Lower lobe of right lung (tissue), 2 donors: ENCODE data around the gene REPS1. TPM values are rescaled to one million over a fixed set of nuclear protein-coding genes. Genes with fewer than 3 reads are reported as not detected.

Source experiments
- ATAC-seq, 2 donors: fragments of 200-7000 bp; cut with Tn5 transposase; one replicate each; pipeline ENCODE4 v1.9.1; 2020 to 2022; ENCODE audit warnings: mild to moderate bottlenecking in 2 of 2, moderate library complexity in 2 of 2
- DNase-seq: peaks from one replicate; pipeline ENCODE4 v3.0.0-alpha.2; 2020
- H3K27ac ChIP-seq: fragments of 200-600 bp; one replicate; pipeline ENCODE4 v1.8.0; 2022
- H3K27me3 ChIP-seq: fragments of 200-600 bp; one replicate; pipeline ENCODE4 v1.8.0; 2022; ENCODE audit warnings: low read depth
- H3K36me3 ChIP-seq: fragments of 200-600 bp; one replicate; pipeline ENCODE4 v1.8.0; 2022; ENCODE audit warnings: mild to moderate bottlenecking
- H3K4me1 ChIP-seq: fragments of 200-600 bp; one replicate; pipeline ENCODE4 v1.8.0; 2022
- H3K4me3 ChIP-seq: fragments of 200-600 bp; one replicate; pipeline ENCODE4 v1.8.0; 2022; ENCODE audit warnings: mild to moderate bottlenecking
- H3K9me3 ChIP-seq: fragments of 200-600 bp; one replicate; pipeline ENCODE4 v1.8.0; 2022
- intact Hi-C: fragments of 100-400 bp; cut with DNase I; formaldehyde crosslinking; loops from one replicate; pipeline ENCODE4 v1.11.0; 2022
- long read RNA-seq: library from polyadenylated mRNA; unstranded; transcript quantifications from one replicate; pipeline ENCODE4 v2.0.0, GENCODE V29; 2021
- total RNA-seq: library from RNA; stranded (reverse); fragmentation: NEBNext Ultra II Directional; extraction: Animal tissue kit (Norgen Biotek cat#: 25700); gene quantifications from one replicate; pipeline ENCODE4 v1.2.1, GENCODE V29; 2021
- TF ChIP-seq, protein P1 (sequence below): fragments of 200-600 bp; IDR thresholded peaks from one replicate; pipeline ENCODE4 v1.8.0; 2022; ENCODE audit warnings: antibody characterized with exemption, mild to moderate bottlenecking
- donor health status: DM: no; HTN: yes; CAD: no; lungs with severe emphysema.

REPS1 gene, protein sequence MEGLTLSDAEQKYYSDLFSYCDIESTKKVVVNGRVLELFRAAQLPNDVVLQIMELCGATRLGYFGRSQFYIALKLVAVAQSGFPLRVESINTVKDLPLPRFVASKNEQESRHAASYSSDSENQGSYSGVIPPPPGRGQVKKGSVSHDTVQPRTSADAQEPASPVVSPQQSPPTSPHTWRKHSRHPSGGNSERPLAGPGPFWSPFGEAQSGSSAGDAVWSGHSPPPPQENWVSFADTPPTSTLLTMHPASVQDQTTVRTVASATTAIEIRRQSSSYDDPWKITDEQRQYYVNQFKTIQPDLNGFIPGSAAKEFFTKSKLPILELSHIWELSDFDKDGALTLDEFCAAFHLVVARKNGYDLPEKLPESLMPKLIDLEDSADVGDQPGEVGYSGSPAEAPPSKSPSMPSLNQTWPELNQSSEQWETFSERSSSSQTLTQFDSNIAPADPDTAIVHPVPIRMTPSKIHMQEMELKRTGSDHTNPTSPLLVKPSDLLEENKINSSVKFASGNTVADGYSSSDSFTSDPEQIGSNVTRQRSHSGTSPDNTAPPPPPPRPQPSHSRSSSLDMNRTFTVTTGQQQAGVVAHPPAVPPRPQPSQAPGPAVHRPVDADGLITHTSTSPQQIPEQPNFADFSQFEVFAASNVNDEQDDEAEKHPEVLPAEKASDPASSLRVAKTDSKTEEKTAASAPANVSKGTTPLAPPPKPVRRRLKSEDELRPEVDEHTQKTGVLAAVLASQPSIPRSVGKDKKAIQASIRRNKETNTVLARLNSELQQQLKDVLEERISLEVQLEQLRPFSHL
- 39.1 TPM for total RNA-seq
- long read RNA-seq, full-length matches to known transcripts = 24 of 52 reads
- long read RNA-seq, partial matches to known transcripts = 15 of 52 reads
- long read RNA-seq, other reads (novel, unspliced or antisense) = 13 of 52 reads

DNA sequence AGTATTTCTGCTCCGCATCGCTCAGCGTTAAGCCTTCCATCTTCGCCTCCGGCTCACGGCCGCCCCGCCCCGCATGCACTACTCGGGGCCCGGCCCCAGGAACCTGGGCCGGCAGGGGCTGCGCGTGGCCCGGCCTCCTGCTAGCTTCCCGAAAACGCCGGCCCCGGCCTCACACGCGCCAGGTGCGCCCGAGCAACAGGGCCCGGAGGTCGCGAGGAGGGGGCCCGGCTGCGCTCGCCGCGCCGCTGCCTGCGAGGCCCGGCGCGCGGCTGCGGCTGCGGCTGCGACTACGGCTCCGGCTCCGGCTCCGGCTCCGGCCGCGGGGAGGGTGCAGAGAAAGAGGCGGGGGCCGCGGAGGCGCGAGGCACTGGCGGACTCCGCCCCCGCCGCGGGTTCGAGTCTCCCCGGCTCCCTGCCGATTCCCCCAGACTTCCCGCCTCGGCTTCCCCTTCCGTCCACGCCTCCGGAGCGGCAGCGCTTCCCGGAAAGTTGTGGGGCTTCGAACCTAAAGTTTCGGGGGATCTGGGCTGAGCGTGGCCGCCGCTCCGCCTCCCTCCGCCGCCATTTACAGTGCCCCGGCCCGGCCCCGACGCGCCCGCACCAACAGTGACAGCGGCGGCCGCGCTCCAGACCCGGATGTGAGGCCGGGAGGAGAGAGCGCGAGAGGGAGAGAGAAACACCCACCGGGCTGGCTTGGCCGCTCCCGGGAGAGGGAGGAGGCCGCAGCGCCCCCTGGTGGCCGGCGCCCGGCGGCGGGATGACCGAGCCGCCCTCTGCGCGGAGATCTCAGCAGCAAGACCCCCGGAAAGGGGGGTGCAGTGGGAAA is at the start of gene REPS1:
TSS of gene REPS1 (minus strand) at position 611 of the 826 bp plus-strand sequence. CDS start at position 40, 571 bp downstream.
- H3K27me3 ChIP-seq = no peaks in the 10 kb centered on the region
- intact Hi-C loops = loop anchor here (10.0 kb wide), 1 partner anchor 173 kb away; no protein-coding TSS in a partner anchor
- DNase-seq (peak; percentile 94), ATAC-seq (peak; percentile 98 to 99)
- peak within 1 kb of the TSS; percentile 96 for H3K27ac ChIP-seq
- TF ChIP-seq, protein P1, sequence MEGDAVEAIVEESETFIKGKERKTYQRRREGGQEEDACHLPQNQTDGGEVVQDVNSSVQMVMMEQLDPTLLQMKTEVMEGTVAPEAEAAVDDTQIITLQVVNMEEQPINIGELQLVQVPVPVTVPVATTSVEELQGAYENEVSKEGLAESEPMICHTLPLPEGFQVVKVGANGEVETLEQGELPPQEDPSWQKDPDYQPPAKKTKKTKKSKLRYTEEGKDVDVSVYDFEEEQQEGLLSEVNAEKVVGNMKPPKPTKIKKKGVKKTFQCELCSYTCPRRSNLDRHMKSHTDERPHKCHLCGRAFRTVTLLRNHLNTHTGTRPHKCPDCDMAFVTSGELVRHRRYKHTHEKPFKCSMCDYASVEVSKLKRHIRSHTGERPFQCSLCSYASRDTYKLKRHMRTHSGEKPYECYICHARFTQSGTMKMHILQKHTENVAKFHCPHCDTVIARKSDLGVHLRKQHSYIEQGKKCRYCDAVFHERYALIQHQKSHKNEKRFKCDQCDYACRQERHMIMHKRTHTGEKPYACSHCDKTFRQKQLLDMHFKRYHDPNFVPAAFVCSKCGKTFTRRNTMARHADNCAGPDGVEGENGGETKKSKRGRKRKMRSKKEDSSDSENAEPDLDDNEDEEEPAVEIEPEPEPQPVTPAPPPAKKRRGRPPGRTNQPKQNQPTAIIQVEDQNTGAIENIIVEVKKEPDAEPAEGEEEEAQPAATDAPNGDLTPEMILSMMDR = peak; percentile 98
- peak within 1 kb of the TSS; percentile 91 for H3K4me3 ChIP-seq
- peaks cover 47% of the 10 kb centered on the region for H3K4me1 ChIP-seq
- no peaks in the 10 kb centered on the region for H3K9me3 ChIP-seq
- no peaks in the 10 kb centered on the region for H3K36me3 ChIP-seq

DNA sequence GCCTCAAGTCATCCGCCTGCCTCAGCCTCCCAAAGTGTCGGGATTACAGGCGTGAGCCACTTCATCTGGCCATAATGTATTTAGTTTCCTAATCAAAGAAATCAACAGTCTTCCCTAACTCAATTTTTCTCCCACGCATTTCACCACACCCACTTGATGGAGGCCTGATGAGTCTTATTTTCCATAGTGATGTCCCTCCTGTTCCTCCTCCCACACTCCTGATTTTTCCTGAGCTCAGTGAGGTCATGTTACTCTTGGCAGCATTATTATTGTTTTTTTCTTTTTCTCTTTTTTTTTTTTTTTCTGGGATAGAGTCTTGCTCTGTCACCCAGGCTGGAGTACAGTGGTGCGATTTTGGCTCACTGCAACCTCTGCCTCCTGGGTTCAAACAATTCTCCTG is 49.4 kb upstream of the REPS1 start:
- intact Hi-C loops = no loop called here
- Histone ChIP-seq H3K4me3 (no peak overlapping the region), H3K9me3 (no peaks in the 10 kb centered on the region), H3K4me1 (no peaks in the 10 kb centered on the region), H3K36me3 (peaks cover 47% of the 10 kb centered on the region), H3K27me3 (no peaks in the 10 kb centered on the region), H3K27ac (no peak overlapping the region)
- TF ChIP-seq, protein P1 = no peak
- DNase-seq (no peak), ATAC-seq (no peak)

DNA sequence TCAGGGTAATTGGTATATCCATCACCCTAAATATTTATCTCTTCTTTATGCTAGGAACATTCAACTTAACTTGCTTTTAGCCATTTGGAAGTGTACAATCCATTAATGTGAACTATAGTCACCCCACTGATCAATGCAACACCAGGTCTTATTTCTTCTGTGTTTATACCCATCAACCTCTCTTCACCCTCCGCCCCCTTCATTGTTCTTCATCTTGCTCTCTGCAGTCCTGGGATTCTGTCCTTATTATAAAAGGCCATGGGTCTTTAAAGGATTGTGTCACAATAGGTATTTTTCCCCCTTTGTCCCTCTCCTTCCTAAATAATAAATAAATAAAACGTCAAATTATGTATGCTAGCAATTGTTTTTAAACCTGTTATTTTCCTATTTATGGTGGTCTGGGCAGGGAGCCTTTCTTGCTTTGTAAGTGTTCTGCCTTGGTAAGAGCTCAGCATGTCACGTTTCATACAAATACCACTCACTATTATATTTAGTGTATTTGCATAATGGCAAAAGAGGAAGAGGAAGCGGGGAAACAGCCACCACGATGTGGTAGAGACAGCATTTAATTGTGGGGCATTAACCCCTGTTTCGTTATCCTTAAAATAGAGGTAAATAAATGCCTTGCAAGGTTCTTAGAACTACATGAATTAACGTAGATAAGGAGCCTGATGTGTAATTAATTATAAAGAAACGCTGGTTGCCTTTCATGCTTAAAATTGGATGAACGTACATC is 42.3 kb upstream of the REPS1 start:
- peak overlapping the region; percentile 87 for H3K27ac ChIP-seq
- intact Hi-C loops = no loop called here
- H3K4me1 ChIP-seq = peaks cover 26% of the 10 kb centered on the region
- H3K27me3 ChIP-seq = no peaks in the 10 kb centered on the region
- no peak for ATAC-seq
- TF ChIP-seq, protein P1 = no peak
- no peak for DNase-seq
- H3K4me3 ChIP-seq = peak overlapping the region; percentile 85
- H3K36me3 ChIP-seq = peaks cover 9% of the 10 kb centered on the region
- no peaks in the 10 kb centered on the region for H3K9me3 ChIP-seq

DNA sequence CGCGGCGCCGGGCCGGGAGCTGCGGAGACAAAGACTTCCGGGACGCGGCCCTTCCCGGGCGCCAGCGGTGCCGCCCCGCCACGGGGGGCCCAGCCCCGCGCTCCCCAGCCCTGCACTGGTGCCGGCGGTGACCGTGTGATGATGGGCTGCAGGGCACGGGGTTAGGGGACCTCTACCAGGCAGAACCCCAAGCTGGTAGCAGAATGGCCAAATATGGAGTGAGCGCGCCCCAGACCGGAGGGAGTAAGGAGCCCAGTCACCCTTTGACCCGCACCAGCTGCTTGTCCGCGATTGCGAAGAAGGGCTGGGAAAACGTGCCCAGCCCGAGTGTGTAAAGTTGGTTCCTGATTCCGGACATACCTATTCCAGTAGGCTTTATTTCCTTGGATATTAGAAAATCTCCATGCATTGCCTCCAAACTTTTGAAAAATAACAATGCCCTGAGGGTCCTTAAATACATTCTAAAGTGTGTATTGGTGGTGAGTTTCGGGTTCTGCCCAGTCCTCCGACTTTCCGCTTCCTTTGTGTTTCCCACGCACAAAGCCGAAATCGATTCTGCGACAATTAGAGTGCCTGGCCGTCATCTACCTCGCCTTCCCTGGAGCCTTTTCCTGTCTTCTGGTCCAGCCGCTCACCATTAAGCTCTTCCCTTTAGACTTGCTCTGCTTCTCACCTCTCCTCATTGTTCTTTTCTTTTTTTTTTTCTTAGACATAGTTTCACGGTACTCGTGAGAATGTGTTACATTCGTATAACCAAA is 41.6 kb upstream of the REPS1 start:
- TF ChIP-seq, protein P1 = no peak
- Histone ChIP-seq H3K4me1 (peaks cover 26% of the 10 kb centered on the region), H3K27ac (peak overlapping the region; percentile 87), H3K4me3 (peak overlapping the region; percentile 85), H3K27me3 (no peaks in the 10 kb centered on the region), H3K9me3 (no peaks in the 10 kb centered on the region), H3K36me3 (peaks cover 9% of the 10 kb centered on the region)
- ATAC-seq = peak; percentile 72 to 77
- intact Hi-C loops = no loop called here
- DNase-seq = peak; percentile 84
